ENCODE results near the gene DHH. TPM values are rescaled to one million over a fixed set of nuclear protein-coding genes. Genes with fewer than 3 reads are reported as not detected.
A peak's percentile ranks its signal among the peaks of the same experiment; 100 is the strongest.

DHH gene
- total and polyA plus RNA-seq, 10 of the 15 experiments (the other 5 are each of a cell fraction or from before 2014, with no cell fraction given): 0.01 TPM; not detected in 9

DNA sequence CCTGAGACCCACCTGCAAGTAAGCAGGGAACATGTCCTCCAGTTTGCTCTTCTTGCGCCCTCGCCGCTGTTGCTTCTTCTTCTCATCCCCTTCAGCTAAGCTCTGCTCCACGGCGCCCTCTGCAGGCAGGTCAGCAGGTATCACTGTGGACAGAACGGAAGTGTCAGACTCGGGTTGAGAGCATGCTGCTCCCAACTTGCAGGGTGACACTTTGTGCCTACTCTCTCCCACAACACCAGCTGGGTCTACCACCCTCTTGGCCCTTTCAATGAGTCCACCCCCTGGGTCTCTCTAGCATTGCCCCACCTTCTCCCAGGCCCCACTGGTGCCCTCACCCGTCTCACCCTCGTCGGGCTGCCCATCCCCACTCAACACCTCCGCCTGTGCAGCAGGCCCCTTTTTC lies 50.7 kb downstream of the DHH start:
- peaks cover 37 to 67% of the 10 kb centered on the region in 2 experiments for H3K36me3 ChIP-seq (ENCODE audit: control insufficient read depth in 2 of 2, insufficient read depth in 2 of 2, low read length in 1 of 2)
- no peak overlapping the region for H3K4me3 ChIP-seq
- no peak overlapping the region for H2AFZ ChIP-seq (ENCODE audit: control insufficient read depth, low read depth, low read length)
- H3K79me2 ChIP-seq (ENCODE audit: control insufficient read depth, insufficient read depth, low read length): no peaks in the 10 kb centered on the region
- DNase-seq (ENCODE audit: low read depth, low spot score): no peak
- no peaks in the 10 kb centered on the region for H3K9me3 ChIP-seq (replicated peaks; ENCODE audit: control insufficient read depth, insufficient read depth, low read length)
- in situ Hi-C loops (cut with MboI) (no loop called here), intact Hi-C loops (cut with micrococcal nuclease; ENCODE audit: unreplicated experiment) (no loop called here)
- BruUV-seq (replicated peaks): no TSS peak
- CTCF ChIA-PET: interaction anchor here (0.6 to 4.4 kb wide), 27 partner anchors 12 to 194 kb away, joined by 3 to 44 read pairs (median 4); partner anchors contain the start of genes DDN, FKBP11, PRKAG1 and RHEBL1
- peak; percentile 87 for ATAC-seq
- H3K4me2 ChIP-seq (ENCODE audit: control insufficient read depth, insufficient read depth): no peak overlapping the region
- no peaks in the 10 kb centered on the region for H3K27me3 ChIP-seq (replicated peaks in 1 of 2; ENCODE audit: control insufficient read depth in 2 of 2, insufficient read depth in 2 of 2, low read length in 1 of 2)
- SMC1A ChIA-PET (ENCODE audit: uncharacterized antibody, unreplicated experiment): interaction anchor here (1.1 to 2.2 kb wide), 4 partner anchors 29 to 191 kb away, joined by 3 to 19 read pairs (median 4); no protein-coding TSS in a partner anchor
- WGBS (ENCODE audit: insufficient coverage, insufficient replicate concordance, low lambda C conversion rate, missing lambda C conversion rate): 56% methylated on average over 11 of the region's 11 CpGs
- no peak overlapping the region for H3K9ac ChIP-seq (ENCODE audit: control insufficient read depth, insufficient read depth, low read length)
- H3K27ac ChIP-seq (ENCODE audit: control insufficient read depth, insufficient read depth): no peak overlapping the region
- no peaks in the 10 kb centered on the region for H3K4me1 ChIP-seq (ENCODE audit: control insufficient read depth, insufficient read depth, low read length)
- RAD21 ChIA-PET (ENCODE audit: unreplicated experiment): interaction anchor here (1.0 to 2.7 kb wide), 2 partner anchors 24 to 47 kb away, joined by 3 to 14 read pairs; no protein-coding TSS in a partner anchor
- H4K20me1 ChIP-seq (ENCODE audit: control insufficient read depth, insufficient read depth): no peaks in the 10 kb centered on the region
- POLR2A ChIA-PET: no interaction called here
- no peak for FAIRE-seq
- no peak for TF ChIP-seq POU2F2 (IDR thresholded peaks at IDR 0.05; ENCODE audit: borderline replicate concordance, low read depth, low read length)
- TF ChIP-seq MEF2B (IDR thresholded peaks at IDR 0.05; ENCODE audit: partially characterized antibody, poor library complexity, severe bottlenecking): no peak
- TF ChIP-seq CTCF (IDR thresholded peaks at IDR 0.05 in 2 of 3, conservative IDR thresholded peaks at IDR 0.05 in 1 of 3; ENCODE audit: control insufficient read depth in 2 of 3, extremely low read depth in 1 of 3, insufficient read depth in 1 of 3, low read depth in 3 of 3, low read length in 3 of 3): peak; percentile 60 to 82 (median 77)
- no peak for TF ChIP-seq E2F8 (IDR thresholded peaks at IDR 0.05; ENCODE audit: low read depth, partially characterized antibody)
- TF ChIP-seq NR2C2 (IDR thresholded peaks at IDR 0.05; ENCODE audit: borderline replicate concordance, control insufficient read depth, insufficient read length, low read depth): no peak
- TF ChIP-seq, protein P1, sequence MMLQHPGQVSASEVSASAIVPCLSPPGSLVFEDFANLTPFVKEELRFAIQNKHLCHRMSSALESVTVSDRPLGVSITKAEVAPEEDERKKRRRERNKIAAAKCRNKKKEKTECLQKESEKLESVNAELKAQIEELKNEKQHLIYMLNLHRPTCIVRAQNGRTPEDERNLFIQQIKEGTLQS (IDR thresholded peaks at IDR 0.05; ENCODE audit: borderline replicate concordance, extremely low read depth, low read depth, low read length): no peak
- 0 out of 2 replicates have a peak, but pooled peaks have one; percentile 20 for TF ChIP-seq MLLT1 (IDR thresholded peaks at IDR 0.05)
- TF ChIP-seq LARP7 (IDR thresholded peaks at IDR 0.05): no peak
- TF ChIP-seq TARDBP (IDR thresholded peaks at IDR 0.05; ENCODE audit: borderline replicate concordance): no peak
- TF ChIP-seq PML (IDR thresholded peaks at IDR 0.05; ENCODE audit: low read length): no peak
- TF ChIP-seq MYB (IDR thresholded peaks at IDR 0.05; ENCODE audit: borderline replicate concordance, low read depth, low read length): no peak
- no peak for TF ChIP-seq TBL1XR1 (IDR thresholded peaks at IDR 0.05; ENCODE audit: low read depth, low read length)
- TF ChIP-seq CREB1 (IDR thresholded peaks at IDR 0.05; ENCODE audit: low read depth): no peak
- TF ChIP-seq BACH1 (IDR thresholded peaks at IDR 0.05; ENCODE audit: borderline replicate concordance): no peak
- TF ChIP-seq SMARCA5 (IDR thresholded peaks at IDR 0.05): no peak
- TF ChIP-seq PAX8 (IDR thresholded peaks at IDR 0.05): no peak
- TF ChIP-seq FOS (IDR thresholded peaks at IDR 0.05; ENCODE audit: borderline replicate concordance, extremely low read depth, insufficient read length): no peak
